ENCODE data around the gene ARAF. TPM values are rescaled to one million over a fixed set of nuclear protein-coding genes. Genes with fewer than 3 reads are reported as not detected.

The ARAF gene
- total and polyA plus RNA-seq, 4 donors = 32.6 to 85.9 (median 47.0) TPM

- DNase-seq (no peak), ATAC-seq (ENCODE audit: insufficient read depth, low FRiP score) (no peak)
- peaks cover 0 to 6% (median 0%) of the 10 kb centered on the region in 4 donors for H3K9me3 ChIP-seq (ENCODE audit: control insufficient read depth in 4 of 4, insufficient read depth in 3 of 4, low read length in 3 of 4)
- no peak for TF ChIP-seq CTCF (IDR thresholded peaks at IDR 0.05; ENCODE audit: control extremely low read depth, extremely low read depth)
- H3K9ac ChIP-seq (ENCODE audit: insufficient read depth in 1 of 2, low read length in 2 of 2) = no peak overlapping the region
- H3K27ac ChIP-seq (ENCODE audit: low read depth in 1 of 2, low read length in 1 of 2) = no peak overlapping the region
- H3K4me3 ChIP-seq = no peak overlapping the region
- peaks cover 0 to 4% (median 0%) of the 10 kb centered on the region in 5 donors for H3K4me1 ChIP-seq (ENCODE audit: control insufficient read depth in 5 of 5, insufficient read depth in 5 of 5, low read length in 5 of 5)
- no peaks in the 10 kb centered on the region for H3K36me3 ChIP-seq (ENCODE audit: control insufficient read depth in 4 of 4, insufficient read depth in 4 of 4, low read length in 4 of 4)
- WGBS, 2 donors = 41 to 54% methylated on average over 28 to 32 of the region's 32 CpGs
- H3K27me3 ChIP-seq (ENCODE audit: control insufficient read depth in 3 of 3, insufficient read depth in 3 of 3, low read length in 2 of 3) = peaks cover 3 to 7% (median 3%) of the 10 kb centered on the region in 3 donors
Measured at GRCh38 chrX:47618923-47619485, 58.0 kb downstream of the ARAF start.

GRCh38 chrX:47619486-47620302, 58.7 kb downstream of the ARAF start, which contains the start of gene SYN1:
Gene SYN1, minus strand, starts transcription at chrX:47619857. Its CDS starts 129 bp downstream, at chrX:47619728.
- no peak within 1 kb of the TSS for H3K27ac ChIP-seq (ENCODE audit: low read depth in 1 of 2, low read length in 1 of 2)
- no peak within 1 kb of the TSS for H3K9ac ChIP-seq (ENCODE audit: insufficient read depth in 1 of 2, low read length in 2 of 2)
- ATAC-seq (ENCODE audit: insufficient read depth, low FRiP score) (peak; percentile 78), DNase-seq (peak; percentile 82 to 91 (median 85))
- peaks cover under 1 to 7% (median 3%) of the 10 kb centered on the region in 3 donors for H3K27me3 ChIP-seq (ENCODE audit: control insufficient read depth in 3 of 3, insufficient read depth in 3 of 3, low read length in 2 of 3)
- WGBS, 2 donors = 8 to 42% methylated on average over 8 to 88 of the region's 88 CpGs
- H3K36me3 ChIP-seq (ENCODE audit: control insufficient read depth in 4 of 4, insufficient read depth in 4 of 4, low read length in 4 of 4) = no peaks in the 10 kb centered on the region
- H3K4me1 ChIP-seq (ENCODE audit: control insufficient read depth in 5 of 5, insufficient read depth in 5 of 5, low read length in 5 of 5) = peaks cover 0 to 4% (median 0%) of the 10 kb centered on the region in 5 donors
- H3K4me3 ChIP-seq = no peak within 1 kb of the TSS
- H3K9me3 ChIP-seq (ENCODE audit: control insufficient read depth in 4 of 4, insufficient read depth in 3 of 4, low read length in 3 of 4) = peaks cover 0 to 3% (median 0%) of the 10 kb centered on the region in 4 donors
- peak; percentile 1 for TF ChIP-seq CTCF (IDR thresholded peaks at IDR 0.05; ENCODE audit: control extremely low read depth, extremely low read depth)

GRCh38 chrX:47620303-47620685, 59.3 kb downstream of the ARAF start:
- 50 to 68% methylated on average over 9 of the region's 9 CpGs for WGBS, 2 donors
- Histone ChIP-seq H3K27ac (ENCODE audit: low read depth in 1 of 2, low read length in 1 of 2) (no peak overlapping the region), H3K9ac (ENCODE audit: insufficient read depth in 1 of 2, low read length in 2 of 2) (no peak overlapping the region), H3K36me3 (ENCODE audit: control insufficient read depth in 4 of 4, insufficient read depth in 4 of 4, low read length in 4 of 4) (no peaks in the 10 kb centered on the region), H3K27me3 (ENCODE audit: control insufficient read depth in 3 of 3, insufficient read depth in 3 of 3, low read length in 2 of 3) (peaks cover 0 to 7% (median 3%) of the 10 kb centered on the region in 3 donors), H3K4me1 (ENCODE audit: control insufficient read depth in 5 of 5, insufficient read depth in 5 of 5, low read length in 5 of 5) (peaks cover 0 to 4% (median 0%) of the 10 kb centered on the region in 5 donors), H3K9me3 (ENCODE audit: control insufficient read depth in 4 of 4, insufficient read depth in 3 of 4, low read length in 3 of 4) (peaks cover 0 to 3% (median 0%) of the 10 kb centered on the region in 4 donors), H3K4me3 (no peak overlapping the region)
- DNase-seq (no peak), ATAC-seq (ENCODE audit: insufficient read depth, low FRiP score) (no peak)
- no peak for TF ChIP-seq CTCF (IDR thresholded peaks at IDR 0.05; ENCODE audit: control extremely low read depth, extremely low read depth)

Small RNA genes within 50 kb of the gene (small RNA-seq; reads per million reads assigned to genes)
- not detected for gene MIR4769 (ENCODE audit: low replicate concordance)

Other genes starting within 250 kb of the ARAF start
- under 1 TPM; 0.40 to 0.63 TPM for gene ZNF157, start 190.6 kb upstream of the ARAF start, total RNA-seq
- under 1 TPM; 0.10 TPM for gene ZNF157, start 190.6 kb upstream of the ARAF start, polyA plus RNA-seq
- gene ZNF41, start 78.0 kb upstream of the ARAF start, total RNA-seq = 10 to 100 TPM in 1 of 2 donors, 1 to 10 TPM in 1; 9.8 to 12.0 TPM
- 1 to 10 TPM; 2.0 to 3.9 TPM for gene ZNF41, start 78.0 kb upstream of the ARAF start, polyA plus RNA-seq
- 1,000 to 10,000 TPM in 1 of 2 donors, 10 to 100 TPM in 1; 65.3 to 1,983 TPM for gene TIMP1, start 21.2 kb downstream of the ARAF start, total RNA-seq
- gene TIMP1, start 21.2 kb downstream of the ARAF start, polyA plus RNA-seq = 1,000 to 10,000 TPM; 1,299 to 2,202 TPM
- 1 to 10 TPM in 1 of 2 donors, under 1 TPM in 1; 0.11 to 1.3 TPM for gene SYN1, start 58.7 kb downstream of the ARAF start, total RNA-seq
- 1 to 10 TPM; 1.4 to 4.5 TPM for gene SYN1, start 58.7 kb downstream of the ARAF start, polyA plus RNA-seq
- gene CFP, start 68.7 kb downstream of the ARAF start, total RNA-seq = 10 to 100 TPM; 11.3 to 23.6 TPM
- gene CFP, start 68.7 kb downstream of the ARAF start, polyA plus RNA-seq = 10 to 100 TPM; 22.5 to 88.8 TPM
- gene ELK1, start 89.4 kb downstream of the ARAF start, total RNA-seq = 10 to 100 TPM in 1 of 2 donors, 1 to 10 TPM in 1; 9.8 to 36.0 TPM
- 10 to 100 TPM; 16.4 to 37.6 TPM for gene ELK1, start 89.4 kb downstream of the ARAF start, polyA plus RNA-seq
- gene UXT, start 98.0 kb downstream of the ARAF start, total RNA-seq = 10 to 100 TPM; 58.0 to 98.9 TPM
- gene UXT, start 98.0 kb downstream of the ARAF start, polyA plus RNA-seq = 100 to 1,000 TPM; 142 to 153 TPM